ENCODE measurements around the gene XK.
"Not testable (repeated sequence)": the region's sequence is repeated elsewhere in the genome, so short reads cannot be mapped to it uniquely, and the experiment has no call there.

XK gene

GRCh38 chrX:37752936-37753335 lies 67.3 kb downstream of the XK start:
- no peak overlapping the region for H3K4me3 Mint-ChIP-seq

GRCh38 chrX:37753384-37753783 lies 67.8 kb downstream of the XK start:
- Mint-ChIP-seq H3K4me3 (no peak overlapping the region), H3K4me1 (ENCODE audit: low read depth) (peaks cover 11% of the 10 kb centered on the region), H3K36me3 (ENCODE audit: low read depth) (no peaks in the 10 kb centered on the region), H3K27ac (no peak overlapping the region), H3K9me3 (no peaks in the 10 kb centered on the region), H3K27me3 (no peaks in the 10 kb centered on the region)
- intact Hi-C loops (cut with micrococcal nuclease) = no loop called here

More at GRCh38 chrX:37752936-37753335, 67.3 kb downstream of the XK start:
- peaks cover 12% of the 10 kb centered on the region for H3K4me1 Mint-ChIP-seq (ENCODE audit: low read depth)
- H3K36me3 Mint-ChIP-seq (ENCODE audit: low read depth) = no peaks in the 10 kb centered on the region
- intact Hi-C loops (cut with micrococcal nuclease) = no loop called here
- no peak overlapping the region for H3K27ac Mint-ChIP-seq
- H3K27me3 Mint-ChIP-seq = no peaks in the 10 kb centered on the region
- H3K9me3 Mint-ChIP-seq = no peaks in the 10 kb centered on the region

GRCh38 chrX:37754516-37754915 lies 68.9 kb downstream of the XK start:
- peaks cover 12% of the 10 kb centered on the region for H3K4me1 Mint-ChIP-seq (ENCODE audit: low read depth)
- H3K36me3 Mint-ChIP-seq (ENCODE audit: low read depth) = no peaks in the 10 kb centered on the region
- H3K27me3 Mint-ChIP-seq = no peaks in the 10 kb centered on the region
- no peak overlapping the region for H3K27ac Mint-ChIP-seq
- intact Hi-C loops (cut with micrococcal nuclease) = no loop called here
- no peaks in the 10 kb centered on the region for H3K9me3 Mint-ChIP-seq
- H3K4me3 Mint-ChIP-seq = no peak overlapping the region

GRCh38 chrX:37755025-37755424 lies 69.4 kb downstream of the XK start:
- H3K4me1 Mint-ChIP-seq (ENCODE audit: low read depth) = peaks cover 12% of the 10 kb centered on the region
- no peak overlapping the region for H3K4me3 Mint-ChIP-seq
- H3K27ac Mint-ChIP-seq = no peak overlapping the region
- H3K27me3 Mint-ChIP-seq = no peaks in the 10 kb centered on the region
- H3K36me3 Mint-ChIP-seq (ENCODE audit: low read depth) = no peaks in the 10 kb centered on the region
- no peaks in the 10 kb centered on the region for H3K9me3 Mint-ChIP-seq
- intact Hi-C loops (cut with micrococcal nuclease) = no loop called here

- Mint-ChIP-seq H3K4me1 (ENCODE audit: low read depth) (peaks cover 12% of the 10 kb centered on the region), H3K9me3 (no peaks in the 10 kb centered on the region), H3K27me3 (no peaks in the 10 kb centered on the region), H3K27ac (no peak overlapping the region), H3K4me3 (no peak overlapping the region), H3K36me3 (ENCODE audit: low read depth) (no peaks in the 10 kb centered on the region)
- intact Hi-C loops (cut with micrococcal nuclease) = no loop called here
These were observed 71.5 kb downstream of the XK start for GRCh38 chrX:37757082-37757481.

- no peaks in the 10 kb centered on the region for H3K9me3 Mint-ChIP-seq
- intact Hi-C loops (cut with micrococcal nuclease) = no loop called here
- no peaks in the 10 kb centered on the region for H3K36me3 Mint-ChIP-seq (ENCODE audit: low read depth)
- no peak overlapping the region for H3K27ac Mint-ChIP-seq
- no peaks in the 10 kb centered on the region for H3K27me3 Mint-ChIP-seq
- no peak overlapping the region for H3K4me3 Mint-ChIP-seq
- H3K4me1 Mint-ChIP-seq (ENCODE audit: low read depth) = peaks cover 13% of the 10 kb centered on the region
These were observed 73.8 kb downstream of the XK start for GRCh38 chrX:37759351-37759750.

GRCh38 chrX:37759878-37760418 lies 74.4 kb downstream of the XK start:
- Mint-ChIP-seq H3K4me3 (no peak overlapping the region), H3K4me1 (ENCODE audit: low read depth) (peaks cover 17% of the 10 kb centered on the region), H3K27ac (no peak overlapping the region), H3K9me3 (no peaks in the 10 kb centered on the region), H3K36me3 (ENCODE audit: low read depth) (no peaks in the 10 kb centered on the region), H3K27me3 (no peaks in the 10 kb centered on the region)
- intact Hi-C loops (cut with micrococcal nuclease) = no loop called here

- Mint-ChIP-seq H3K4me1 (ENCODE audit: low read depth) (peaks cover 25% of the 10 kb centered on the region), H3K9me3 (no peaks in the 10 kb centered on the region), H3K27ac (no peak overlapping the region), H3K4me3 (no peak overlapping the region), H3K27me3 (no peaks in the 10 kb centered on the region), H3K36me3 (ENCODE audit: low read depth) (no peaks in the 10 kb centered on the region)
- intact Hi-C loops (cut with micrococcal nuclease) = no loop called here
These were observed 77.8 kb downstream of the XK start for GRCh38 chrX:37763400-37763799.

GRCh38 chrX:37765507-37765906 lies 79.9 kb downstream of the XK start:
- Mint-ChIP-seq H3K36me3 (ENCODE audit: low read depth) (no peaks in the 10 kb centered on the region), H3K27ac (no peak overlapping the region), H3K9me3 (no peaks in the 10 kb centered on the region), H3K4me3 (no peak overlapping the region), H3K4me1 (ENCODE audit: low read depth) (peaks cover 30% of the 10 kb centered on the region), H3K27me3 (no peaks in the 10 kb centered on the region)
- intact Hi-C loops (cut with micrococcal nuclease) = no loop called here

- H3K27ac Mint-ChIP-seq = peak overlapping the region; percentile 30
- no peaks in the 10 kb centered on the region for H3K27me3 Mint-ChIP-seq
- H3K4me1 Mint-ChIP-seq (ENCODE audit: low read depth) = peaks cover 30% of the 10 kb centered on the region
- H3K9me3 Mint-ChIP-seq = no peaks in the 10 kb centered on the region
- no peaks in the 10 kb centered on the region for H3K36me3 Mint-ChIP-seq (ENCODE audit: low read depth)
- no peak overlapping the region for H3K4me3 Mint-ChIP-seq
- intact Hi-C loops (cut with micrococcal nuclease) = no loop called here
These were observed 81.8 kb downstream of the XK start for GRCh38 chrX:37767430-37767829.

GRCh38 chrX:37768866-37769265 lies 83.3 kb downstream of the XK start:
- H3K27ac Mint-ChIP-seq; H3K36me3 Mint-ChIP-seq (ENCODE audit: low read depth); H3K9me3 Mint-ChIP-seq; H3K4me3 Mint-ChIP-seq; intact Hi-C loops (cut with micrococcal nuclease); H3K27me3 Mint-ChIP-seq: not testable (repeated sequence)
- H3K4me1 Mint-ChIP-seq (ENCODE audit: low read depth) = peaks cover 30% of the 10 kb centered on the region

GRCh38 chrX:37776283-37776986 lies 90.8 kb downstream of the XK start:
- Mint-ChIP-seq H3K4me3 (no peak overlapping the region), H3K27ac (peak overlapping the region; percentile 63), H3K4me1 (ENCODE audit: low read depth) (peaks cover 21% of the 10 kb centered on the region), H3K36me3 (ENCODE audit: low read depth) (peaks cover 3% of the 10 kb centered on the region), H3K9me3 (no peaks in the 10 kb centered on the region), H3K27me3 (no peaks in the 10 kb centered on the region)
- intact Hi-C loops (cut with micrococcal nuclease) = no loop called here

GRCh38 chrX:37776987-37777325 lies 91.4 kb downstream of the XK start:
- Mint-ChIP-seq H3K4me1 (ENCODE audit: low read depth) (peaks cover 26% of the 10 kb centered on the region), H3K27me3 (no peaks in the 10 kb centered on the region), H3K9me3 (no peaks in the 10 kb centered on the region), H3K27ac (peak overlapping the region; percentile 63), H3K36me3 (ENCODE audit: low read depth) (peaks cover 8% of the 10 kb centered on the region), H3K4me3 (no peak overlapping the region)
- intact Hi-C loops (cut with micrococcal nuclease) = no loop called here

GRCh38 chrX:37779857-37780256 lies 94.3 kb downstream of the XK start, which contains the start of gene CYBB:
CYBB (plus strand) TSS chrX:37780059; CDS start chrX:37780078, 19 bp downstream.
- peak within 1 kb of the TSS; percentile 76 for H3K4me3 Mint-ChIP-seq
- intact Hi-C loops (cut with micrococcal nuclease) = loop anchor here (5.0 kb wide), 1 partner anchor 37 kb away; no protein-coding TSS in a partner anchor
- H3K4me1 Mint-ChIP-seq (ENCODE audit: low read depth) = peaks cover 45% of the 10 kb centered on the region
- H3K9me3 Mint-ChIP-seq = no peaks in the 10 kb centered on the region
- no peaks in the 10 kb centered on the region for H3K27me3 Mint-ChIP-seq
- H3K36me3 Mint-ChIP-seq (ENCODE audit: low read depth) = peaks cover 35% of the 10 kb centered on the region
- peak within 1 kb of the TSS; percentile 90 for H3K27ac Mint-ChIP-seq

GRCh38 chrX:37781081-37781480 lies 95.5 kb downstream of the XK start:
- no peaks in the 10 kb centered on the region for H3K27me3 Mint-ChIP-seq
- H3K36me3 Mint-ChIP-seq (ENCODE audit: low read depth) = peaks cover 48% of the 10 kb centered on the region
- peak overlapping the region; percentile 76 for H3K4me3 Mint-ChIP-seq
- H3K4me1 Mint-ChIP-seq (ENCODE audit: low read depth) = peaks cover 38% of the 10 kb centered on the region
- intact Hi-C loops (cut with micrococcal nuclease) = loop anchor here (5.0 kb wide), 1 partner anchor 36 kb away; no protein-coding TSS in a partner anchor
- H3K27ac Mint-ChIP-seq = peak overlapping the region; percentile 90
- H3K9me3 Mint-ChIP-seq = no peaks in the 10 kb centered on the region

All from dendritic cell treated with granulocyte-macrophage colony-stimulating factor and Interleukin-4, amounts not matched to agents 40 ng/mL and 50 ng/mL, for 4 days (primary cell).